Loucy (cell line): ENCODE measurements around the gene PFKFB3.

ENCODE experiments used
- H2AFZ ChIP-seq: fragments of 200-600 bp; sonication (generic); 2 replicates; pipeline ENCODE4 v1.6.0; 2016; ENCODE audit warnings: antibody characterized with exemption, mild to moderate bottlenecking, low read length, moderate library complexity
- H3F3A ChIP-seq: fragments of 200-600 bp; 2 replicates; pipeline ENCODE4 v1.6.0; 2016; ENCODE audit warnings: antibody characterized with exemption, low read depth, mild to moderate bottlenecking
- H3K27me3 ChIP-seq: fragments of 200-600 bp; sonication (generic); 2 replicates; pipeline ENCODE4 v1.6.1; 2014; ENCODE audit warnings: low read length, mild to moderate bottlenecking; ENCODE audit not compliant: insufficient read depth, poor library complexity, severe bottlenecking
- H3K36me3 ChIP-seq: fragments of 200-600 bp; sonication (generic); 2 replicates; pipeline ENCODE4 v1.6.1; 2016; ENCODE audit warnings: low read length; ENCODE audit not compliant: insufficient read depth
- H3K4me1 ChIP-seq: fragments of 200-600 bp; sonication (generic); 2 replicates; pipeline ENCODE4 v1.5.1; 2014; ENCODE audit warnings: low read length, mild to moderate bottlenecking; ENCODE audit not compliant: insufficient read depth, poor library complexity, severe bottlenecking
- H3K4me2 ChIP-seq: fragments of 200-600 bp; sonication (generic); 2 replicates; pipeline ENCODE4 v1.6.0; 2014; ENCODE audit warnings: antibody characterized with exemption, low read length, low read depth, mild to moderate bottlenecking; ENCODE audit not compliant: poor library complexity, severe bottlenecking
- H3K4me3 ChIP-seq: fragments of 200-600 bp; sonication (generic); 2 replicates; pipeline ENCODE4 v1.5.1; 2014; ENCODE audit warnings: low read length, mild to moderate bottlenecking, mixed read lengths; ENCODE audit not compliant: poor library complexity, severe bottlenecking
- H3K79me2 ChIP-seq: fragments of 200-600 bp; sonication (generic); 2 replicates; pipeline ENCODE4 v1.6.1; 2014; ENCODE audit warnings: low read length; ENCODE audit not compliant: insufficient read depth
- H3K9ac ChIP-seq: fragments of 200-600 bp; sonication (generic); 2 replicates; pipeline ENCODE4 v1.6.0; 2014; ENCODE audit warnings: mild to moderate bottlenecking, low read depth, low read length, moderate library complexity; ENCODE audit not compliant: poor library complexity, severe bottlenecking
- H3K9me2 ChIP-seq: fragments of 200-600 bp; sonication (generic); replicated peaks from 2 replicates; pipeline ENCODE4 v1.6.1; 2016; ENCODE audit warnings: low read depth, low read length, mixed read lengths
- H3K9me3 ChIP-seq: fragments of 200-600 bp; sonication (generic); 2 replicates; pipeline ENCODE4 v1.6.1; 2014; ENCODE audit warnings: mild to moderate bottlenecking, antibody characterized with exemption, low read length, low read depth; ENCODE audit not compliant: insufficient read depth
- H4K20me1 ChIP-seq: fragments of 200-600 bp; sonication (generic); 2 replicates; pipeline ENCODE4 v1.6.0; 2014; ENCODE audit warnings: antibody characterized with exemption, low read length, mild to moderate bottlenecking; ENCODE audit not compliant: insufficient read depth, poor library complexity, severe bottlenecking
- EZH2phosphoT487 ChIP-seq: fragments of 200-600 bp; IDR thresholded peaks from 2 replicates; pipeline ENCODE4 v1.6.1; 2018; ENCODE audit warnings: antibody characterized with exemption, mild to moderate bottlenecking, moderate library complexity, borderline replicate concordance
- TF ChIP-seq, protein P1 (sequence below): fragments of 200-600 bp; sonication (generic); conservative IDR thresholded peaks from 2 replicates; pipeline ENCODE4 v1.5.1; 2014; ENCODE audit warnings: mild to moderate bottlenecking, antibody characterized with exemption, low read length

PFKFB3 gene

DNA sequence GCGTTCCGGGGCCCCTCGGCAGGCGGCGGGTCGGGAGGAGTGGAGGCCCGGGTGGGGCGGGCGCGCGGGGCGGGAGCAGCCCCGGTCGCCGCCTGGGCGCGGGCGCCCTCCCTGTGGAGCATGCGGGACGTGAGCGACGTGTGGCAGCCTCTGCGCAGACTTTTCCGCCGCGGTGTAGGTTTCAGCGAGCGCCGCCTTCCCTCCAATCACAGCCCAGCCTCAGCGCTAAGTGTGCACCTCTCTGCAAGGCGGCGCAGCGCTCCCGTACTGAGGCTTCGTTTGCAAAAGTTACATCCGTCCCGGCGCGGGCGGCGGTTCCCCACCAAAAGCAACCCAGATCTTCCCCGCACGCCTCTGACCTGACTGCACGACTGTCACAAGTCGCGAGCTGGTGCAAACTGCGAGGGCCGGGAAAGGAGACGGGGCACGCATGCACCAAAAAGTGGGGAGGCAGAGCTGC, 1.2 kb upstream of the PFKFB3 start:
- Histone ChIP-seq H3K27me3 (no peaks in the 10 kb centered on the region), H3K9ac (peak overlapping the region; percentile 79)

DNA sequence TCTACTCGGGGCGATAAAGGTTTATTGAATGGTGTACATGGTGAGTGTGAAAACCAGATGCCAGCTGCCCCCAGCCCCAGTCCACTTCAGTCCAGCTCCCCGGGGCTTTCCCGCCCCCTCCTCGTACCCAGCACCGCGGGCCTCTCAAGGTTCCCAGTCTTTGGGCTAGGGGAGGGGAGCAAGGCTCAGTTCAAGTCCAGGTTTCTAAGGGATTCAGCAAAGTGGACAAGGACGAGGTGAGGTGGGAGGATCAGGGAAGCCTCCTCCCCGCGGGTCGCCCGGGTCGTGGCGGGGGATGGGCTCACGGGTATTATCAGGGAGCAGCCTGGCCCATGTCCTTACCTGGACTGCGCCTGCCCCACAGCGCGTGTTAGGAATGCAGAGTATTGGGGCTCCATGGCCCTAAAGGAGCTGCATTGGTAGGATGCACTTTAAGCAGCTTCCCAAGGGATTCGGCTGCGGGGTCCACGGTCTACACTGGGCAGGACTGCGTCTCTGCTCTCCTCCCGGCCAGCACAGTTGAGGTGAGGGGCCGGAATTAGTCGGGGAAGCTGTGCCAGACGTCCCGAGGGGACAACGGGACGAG, 541 bp upstream of the PFKFB3 start:
- Histone ChIP-seq H3K9ac (peak overlapping the region; percentile 79), H4K20me1 (peaks cover 29% of the 10 kb centered on the region), H2AFZ (no peak overlapping the region), H3K36me3 (no peaks in the 10 kb centered on the region), H3F3A (peaks cover 4% of the 10 kb centered on the region; the same call in 1 of the 2 replicates), H3K9me2 (no peaks in the 10 kb centered on the region), H3K4me1 (peaks cover 27% of the 10 kb centered on the region), H3K4me2 (peak overlapping the region; percentile 98), H3K4me3 (peak overlapping the region; percentile 98), H3K27me3 (no peaks in the 10 kb centered on the region), H3K9me3 (no peaks in the 10 kb centered on the region), H3K79me2 (peaks cover 47% of the 10 kb centered on the region)
- TF ChIP-seq, protein P1, sequence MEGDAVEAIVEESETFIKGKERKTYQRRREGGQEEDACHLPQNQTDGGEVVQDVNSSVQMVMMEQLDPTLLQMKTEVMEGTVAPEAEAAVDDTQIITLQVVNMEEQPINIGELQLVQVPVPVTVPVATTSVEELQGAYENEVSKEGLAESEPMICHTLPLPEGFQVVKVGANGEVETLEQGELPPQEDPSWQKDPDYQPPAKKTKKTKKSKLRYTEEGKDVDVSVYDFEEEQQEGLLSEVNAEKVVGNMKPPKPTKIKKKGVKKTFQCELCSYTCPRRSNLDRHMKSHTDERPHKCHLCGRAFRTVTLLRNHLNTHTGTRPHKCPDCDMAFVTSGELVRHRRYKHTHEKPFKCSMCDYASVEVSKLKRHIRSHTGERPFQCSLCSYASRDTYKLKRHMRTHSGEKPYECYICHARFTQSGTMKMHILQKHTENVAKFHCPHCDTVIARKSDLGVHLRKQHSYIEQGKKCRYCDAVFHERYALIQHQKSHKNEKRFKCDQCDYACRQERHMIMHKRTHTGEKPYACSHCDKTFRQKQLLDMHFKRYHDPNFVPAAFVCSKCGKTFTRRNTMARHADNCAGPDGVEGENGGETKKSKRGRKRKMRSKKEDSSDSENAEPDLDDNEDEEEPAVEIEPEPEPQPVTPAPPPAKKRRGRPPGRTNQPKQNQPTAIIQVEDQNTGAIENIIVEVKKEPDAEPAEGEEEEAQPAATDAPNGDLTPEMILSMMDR = no peak
- no peak for TF ChIP-seq EZH2phosphoT487

More for the DNA sequence above, 1.2 kb upstream of the PFKFB3 start:
- Histone ChIP-seq H3K9me3 (no peaks in the 10 kb centered on the region), H3F3A (peaks cover 4% of the 10 kb centered on the region; the same call in 1 of the 2 replicates), H3K4me1 (peaks cover 27% of the 10 kb centered on the region), H2AFZ (0 out of 2 replicates have a peak overlapping the region, but pooled peaks have one; percentile 40), H3K9me2 (no peaks in the 10 kb centered on the region), H4K20me1 (peaks cover 29% of the 10 kb centered on the region), H3K4me3 (peak overlapping the region; percentile 98), H3K36me3 (no peaks in the 10 kb centered on the region), H3K4me2 (peak overlapping the region; percentile 98), H3K79me2 (peaks cover 49% of the 10 kb centered on the region)
- TF ChIP-seq, protein P1 = no peak
- TF ChIP-seq EZH2phosphoT487 = no peak

DNA sequence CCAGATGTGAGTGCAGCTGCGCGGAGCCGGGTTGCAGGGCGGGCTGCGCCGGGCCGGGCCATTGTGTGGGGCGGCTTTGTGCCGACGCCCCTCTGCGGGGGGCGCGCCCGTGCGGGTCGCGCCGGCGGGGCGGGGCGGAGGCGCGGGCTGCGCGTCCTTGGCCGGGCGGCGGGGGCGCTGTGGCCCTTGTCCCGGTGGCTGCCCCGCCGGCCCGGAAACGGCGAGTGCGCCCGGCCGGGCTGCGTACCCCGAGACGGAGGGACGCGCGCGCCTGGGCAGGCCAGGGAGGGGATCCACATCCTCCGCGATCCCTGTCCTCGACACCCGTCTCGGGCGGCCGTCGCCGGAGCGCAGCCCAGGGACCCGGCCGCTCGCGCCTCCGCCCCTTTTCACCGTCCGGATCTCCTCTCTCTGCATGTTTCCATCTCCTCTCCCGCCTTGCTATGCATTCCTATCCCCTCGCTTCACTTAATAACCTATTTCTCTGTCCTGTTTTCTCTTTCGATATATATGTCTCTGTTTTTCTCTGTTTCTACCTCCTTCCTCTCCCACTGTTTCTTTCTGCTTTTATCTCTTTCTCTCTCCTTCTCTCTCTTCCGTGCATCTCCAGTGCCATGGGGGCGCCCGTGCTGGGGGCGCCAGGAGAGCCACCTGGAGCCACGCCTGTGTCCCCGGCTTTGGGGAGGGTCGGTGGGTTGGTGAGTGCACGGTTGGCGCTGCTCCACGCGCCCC, 765 bp downstream of the PFKFB3 start:
- H3K9me3 ChIP-seq = no peaks in the 10 kb centered on the region
- H4K20me1 ChIP-seq = peaks cover 41% of the 10 kb centered on the region
- peak overlapping the region; percentile 79 for H3K9ac ChIP-seq
- peaks cover 35% of the 10 kb centered on the region for H3K4me1 ChIP-seq
- H3K27me3 ChIP-seq = no peaks in the 10 kb centered on the region
- H3K4me2 ChIP-seq = peak overlapping the region; percentile 98
- H3K9me2 ChIP-seq = no peaks in the 10 kb centered on the region
- TF ChIP-seq, protein P1 = no peak; the same call in 1 of the 2 replicates
- TF ChIP-seq EZH2phosphoT487 = no peak
- H3K4me3 ChIP-seq = peak overlapping the region; percentile 98
- H3K79me2 ChIP-seq = peaks cover 55% of the 10 kb centered on the region
- H3F3A ChIP-seq = peaks cover 4% of the 10 kb centered on the region; the same call in 1 of the 2 replicates
- peak overlapping the region; percentile 86 for H2AFZ ChIP-seq
- no peaks in the 10 kb centered on the region; the same call in 1 of the 2 replicates for H3K36me3 ChIP-seq
